GM12874 (cell line): ENCODE results near the gene GFPT2.

ENCODE experiments used
- TF ChIP-seq, protein P1 (sequence below): IDR thresholded peaks from 2 replicates; pipeline ENCODE4 v1.5.1; 2011; ENCODE audit warnings: low read depth, mild to moderate bottlenecking, control low read depth, low read length, moderate library complexity; ENCODE audit not compliant: insufficient read depth

The GFPT2 gene

DNA sequence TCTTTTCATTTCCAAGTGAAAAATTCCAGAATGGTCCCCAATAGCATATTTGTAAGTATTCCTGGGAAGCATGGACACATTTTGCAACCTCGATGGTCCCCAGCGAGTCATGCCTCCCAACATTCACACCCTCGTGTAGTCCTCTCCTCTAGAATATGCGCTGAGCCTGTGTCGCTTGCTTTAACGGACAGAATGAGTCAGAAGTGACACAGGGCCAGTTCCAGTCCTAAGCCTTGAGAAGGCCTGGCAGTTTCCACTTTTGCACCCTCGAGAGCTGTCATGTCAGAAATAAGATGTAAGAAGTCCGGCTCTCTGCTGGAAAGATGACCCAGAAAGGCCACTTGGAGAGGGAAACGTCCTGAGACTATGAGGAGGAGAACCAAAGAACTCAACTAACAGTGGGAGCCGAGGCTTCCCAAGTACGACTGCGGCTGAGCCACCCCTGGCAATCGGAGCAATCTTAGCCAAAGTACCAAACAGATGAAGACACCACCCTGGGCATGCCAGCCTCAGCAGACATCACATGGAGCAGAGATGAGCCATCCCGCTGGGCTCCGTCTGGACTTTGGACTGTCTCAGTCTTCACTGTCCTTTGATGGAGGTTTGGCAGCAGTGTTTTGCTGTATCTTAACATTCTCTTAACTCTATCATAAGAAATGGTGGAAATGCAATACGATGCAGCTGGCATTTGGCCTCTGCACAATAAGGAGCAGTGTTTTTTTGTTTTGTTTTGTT, 42.6 kb upstream of the GFPT2 start:
- TF ChIP-seq, protein P1, sequence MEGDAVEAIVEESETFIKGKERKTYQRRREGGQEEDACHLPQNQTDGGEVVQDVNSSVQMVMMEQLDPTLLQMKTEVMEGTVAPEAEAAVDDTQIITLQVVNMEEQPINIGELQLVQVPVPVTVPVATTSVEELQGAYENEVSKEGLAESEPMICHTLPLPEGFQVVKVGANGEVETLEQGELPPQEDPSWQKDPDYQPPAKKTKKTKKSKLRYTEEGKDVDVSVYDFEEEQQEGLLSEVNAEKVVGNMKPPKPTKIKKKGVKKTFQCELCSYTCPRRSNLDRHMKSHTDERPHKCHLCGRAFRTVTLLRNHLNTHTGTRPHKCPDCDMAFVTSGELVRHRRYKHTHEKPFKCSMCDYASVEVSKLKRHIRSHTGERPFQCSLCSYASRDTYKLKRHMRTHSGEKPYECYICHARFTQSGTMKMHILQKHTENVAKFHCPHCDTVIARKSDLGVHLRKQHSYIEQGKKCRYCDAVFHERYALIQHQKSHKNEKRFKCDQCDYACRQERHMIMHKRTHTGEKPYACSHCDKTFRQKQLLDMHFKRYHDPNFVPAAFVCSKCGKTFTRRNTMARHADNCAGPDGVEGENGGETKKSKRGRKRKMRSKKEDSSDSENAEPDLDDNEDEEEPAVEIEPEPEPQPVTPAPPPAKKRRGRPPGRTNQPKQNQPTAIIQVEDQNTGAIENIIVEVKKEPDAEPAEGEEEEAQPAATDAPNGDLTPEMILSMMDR: no peak

DNA sequence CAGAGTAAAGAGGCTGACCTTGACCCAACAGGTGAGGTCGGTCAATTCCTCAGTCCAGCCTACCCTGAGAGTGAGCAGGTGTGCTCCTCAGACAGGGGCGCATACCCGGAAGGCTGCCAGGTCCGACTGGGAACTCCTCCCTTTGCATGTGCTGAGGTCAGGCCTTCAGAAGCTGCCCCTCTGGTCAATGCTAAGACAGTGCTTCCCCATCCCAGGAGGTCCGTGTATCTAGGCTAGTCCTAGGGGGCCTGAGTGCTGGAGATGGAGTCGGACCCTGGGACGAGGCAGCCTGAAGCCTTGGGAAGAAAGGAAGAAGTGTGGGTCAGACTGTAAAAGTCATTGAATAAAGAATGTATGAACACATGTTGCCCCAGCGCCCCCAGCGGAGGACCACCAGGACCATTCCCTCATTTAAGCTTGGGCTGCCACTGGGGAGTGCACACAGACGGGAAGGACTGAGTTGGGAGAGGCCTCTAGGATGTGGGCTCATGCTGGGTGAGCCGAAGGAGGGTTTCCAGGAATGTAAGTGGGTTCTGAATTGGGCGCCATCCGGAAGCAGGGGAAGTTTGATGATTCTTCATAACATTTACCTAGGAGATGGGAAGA, 41.0 kb upstream of the GFPT2 start:
- TF ChIP-seq, protein P1: no peak

DNA sequence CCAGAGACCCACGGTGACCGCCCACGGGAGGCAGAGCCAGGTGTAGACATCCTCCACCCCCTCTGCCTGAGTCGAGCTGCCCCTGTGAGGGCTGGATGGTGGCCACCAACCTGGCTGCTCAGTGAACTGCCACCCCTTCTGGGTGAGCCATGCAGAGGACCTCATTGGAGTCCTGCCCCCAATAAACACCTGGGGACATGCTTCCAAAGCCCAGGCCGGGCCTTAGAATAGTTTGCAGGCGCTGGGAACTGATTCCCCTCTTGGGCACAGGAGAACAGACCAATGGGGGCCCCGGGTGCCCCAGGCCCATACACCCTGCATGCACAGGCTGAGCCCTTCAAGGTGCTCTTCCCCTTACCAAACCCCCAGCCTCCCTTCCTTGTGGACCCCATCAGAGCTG, 38.1 kb upstream of the GFPT2 start:
- TF ChIP-seq, protein P1: no peak

DNA sequence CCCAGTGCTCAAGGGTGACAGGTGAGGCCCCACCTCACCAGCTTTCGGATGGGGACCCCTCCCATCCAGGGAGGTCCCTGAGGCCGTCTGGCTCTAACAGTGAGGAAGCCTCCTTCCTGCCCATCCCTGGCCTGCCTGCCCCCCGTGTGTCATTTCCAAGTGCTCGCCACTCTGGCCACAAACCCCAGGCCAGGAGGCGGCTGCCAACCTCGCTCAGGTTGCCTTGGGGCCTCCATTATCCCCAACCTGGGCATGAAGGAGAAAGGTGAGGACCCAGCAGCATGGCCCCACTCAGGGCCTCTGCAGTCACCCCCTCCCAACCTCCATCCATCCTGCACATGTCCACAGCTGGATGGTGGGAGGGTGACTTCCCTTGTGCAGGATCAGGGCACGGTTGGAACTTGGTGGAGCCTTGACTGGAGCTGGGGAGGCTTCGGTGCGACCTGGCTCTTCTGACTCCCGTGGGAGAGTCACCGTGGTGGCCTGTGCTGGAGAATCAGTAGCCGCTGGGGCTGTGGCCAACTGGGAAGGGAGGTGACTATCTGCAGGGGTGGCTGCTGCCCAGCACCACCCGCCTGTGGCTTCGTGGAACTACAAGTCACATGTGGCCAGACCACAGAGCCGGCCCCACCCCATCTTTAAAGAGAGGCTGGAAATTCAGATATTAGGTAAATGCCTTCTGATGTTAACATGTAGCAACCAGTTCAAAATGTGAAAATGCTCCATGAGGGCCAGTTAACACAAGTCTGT, 37.5 kb upstream of the GFPT2 start:
- TF ChIP-seq, protein P1: no peak

DNA sequence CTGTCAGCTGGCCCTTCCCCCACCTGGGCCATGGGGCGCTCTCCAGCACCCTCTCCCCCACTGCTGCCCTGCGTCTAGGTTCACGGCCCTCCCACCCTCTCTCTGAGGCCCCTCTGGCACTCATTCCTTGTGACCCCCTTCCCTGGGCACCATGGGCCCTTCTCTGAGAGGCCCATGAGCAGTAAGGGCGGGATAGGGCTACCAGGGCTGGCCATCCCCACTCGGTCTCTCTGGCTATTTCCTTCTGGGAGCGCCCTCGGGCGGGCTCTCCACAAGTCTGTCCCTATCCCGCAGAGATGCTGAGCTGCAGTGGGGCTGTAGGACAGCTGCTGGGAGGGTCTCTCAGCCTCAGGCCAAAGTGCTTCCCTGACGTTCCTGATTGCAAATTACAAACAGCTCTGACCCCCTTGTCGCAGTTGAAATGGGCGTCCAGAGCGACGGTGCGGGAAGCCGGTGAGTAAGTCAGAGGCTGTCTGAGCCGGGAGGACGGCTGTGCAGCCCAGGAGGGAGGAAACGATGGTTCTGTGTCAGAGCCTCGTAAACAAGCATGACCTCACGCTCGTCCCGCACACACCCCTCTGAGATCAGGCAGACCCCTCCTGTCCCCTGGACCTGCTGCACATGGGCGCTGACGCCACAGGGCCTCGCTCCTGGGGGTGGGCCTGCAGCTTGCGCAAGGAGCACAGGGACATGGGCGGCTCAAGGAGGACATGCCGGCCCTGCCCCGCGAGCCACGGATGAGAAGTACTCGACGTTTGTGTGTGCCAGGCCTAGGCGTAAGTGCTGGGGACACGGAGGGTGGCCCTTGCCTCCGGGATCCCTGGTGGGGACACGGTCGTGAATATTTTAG, 36.3 kb upstream of the GFPT2 start:
- TF ChIP-seq, protein P1: no peak

DNA sequence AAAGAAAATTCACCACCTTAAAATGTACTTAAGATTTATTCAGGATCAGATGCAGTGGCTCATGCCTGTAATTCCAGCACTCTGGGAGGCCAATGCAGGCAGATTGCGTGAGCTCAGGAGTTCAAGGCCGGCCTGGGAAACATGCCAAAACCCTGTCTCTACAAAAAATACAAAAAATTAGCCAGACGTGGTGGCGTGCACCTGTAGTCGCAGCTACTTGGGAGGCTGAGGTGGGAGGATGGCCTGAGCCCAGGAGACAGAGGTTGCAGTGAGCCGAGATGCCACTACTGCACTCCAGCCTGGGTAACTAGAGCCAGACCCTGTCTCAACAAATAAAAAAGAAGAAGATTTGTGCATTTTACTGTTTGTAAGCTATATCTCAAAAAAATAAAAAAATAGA, 34.7 kb upstream of the GFPT2 start:
- TF ChIP-seq, protein P1: no peak
